ENCODE results near the gene CORIN. TPM values are rescaled to one million over a fixed set of nuclear protein-coding genes. Genes with fewer than 3 reads are reported as not detected.

Gene CORIN
- polyA plus RNA-seq, 1 donor from 2014 or later = 0.25 TPM

DNA sequence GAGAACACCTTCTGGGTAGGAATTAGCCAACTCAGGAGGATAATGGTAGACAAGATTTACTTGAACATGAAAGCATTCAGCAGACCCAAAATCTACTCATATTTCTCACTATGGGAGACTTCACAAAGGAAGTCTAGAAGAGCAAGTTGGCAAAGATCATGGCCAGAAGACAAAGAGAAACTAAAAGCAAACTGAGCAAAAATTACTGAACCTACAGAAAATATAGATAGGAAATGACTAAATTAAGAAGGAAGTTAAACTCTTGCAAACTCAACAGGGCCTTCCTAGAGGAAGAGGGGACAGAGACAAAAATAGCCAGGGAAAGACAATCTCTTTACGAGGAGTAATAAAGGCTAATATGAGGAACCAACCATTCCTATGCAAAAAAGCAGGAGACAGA, 18.7 kb downstream of the CORIN start:
- Histone ChIP-seq H3K36me3 (ENCODE audit: insufficient read depth, low read length) (no peaks in the 10 kb centered on the region), H3K4me3 (ENCODE audit: low read length) (no peak overlapping the region), H3K27ac (ENCODE audit: low read length) (no peak overlapping the region), H3K79me2 (replicated peaks; ENCODE audit: insufficient read depth, low read length) (no peaks in the 10 kb centered on the region), H2AFZ (ENCODE audit: low read depth, low read length) (no peak overlapping the region), H3K27me3 (ENCODE audit: insufficient read depth, low read depth, low read length) (no peaks in the 10 kb centered on the region), H4K20me1 (ENCODE audit: insufficient read depth) (no peaks in the 10 kb centered on the region), H3K4me2 (ENCODE audit: low read length) (no peak overlapping the region), H3K9me3 (ENCODE audit: low read length) (no peaks in the 10 kb centered on the region), H3K9me2 (ENCODE audit: insufficient read depth, low read length) (no peaks in the 10 kb centered on the region), H3F3A (ENCODE audit: insufficient read depth, low read length, poor library complexity, severe bottlenecking) (no peaks in the 10 kb centered on the region), H3K9ac (ENCODE audit: low read length) (no peak overlapping the region)
- no peak for TF ChIP-seq MXI1 (conservative IDR thresholded peaks at IDR 0.05; ENCODE audit: poor library complexity, severe bottlenecking)

GRCh38 chr4:47817275-47817674, 20.6 kb downstream of the CORIN start:
- H3K4me3 ChIP-seq (ENCODE audit: low read length) = no peak overlapping the region
- no peak overlapping the region for H3K9ac ChIP-seq (ENCODE audit: low read length)
- H3K27ac ChIP-seq (ENCODE audit: low read length) = no peak overlapping the region
- no peaks in the 10 kb centered on the region for H3K9me3 ChIP-seq (ENCODE audit: low read length)
- H4K20me1 ChIP-seq (ENCODE audit: insufficient read depth) = no peaks in the 10 kb centered on the region
- no peaks in the 10 kb centered on the region for H3K79me2 ChIP-seq (replicated peaks; ENCODE audit: insufficient read depth, low read length)
- H3K36me3 ChIP-seq (ENCODE audit: insufficient read depth, low read length) = no peaks in the 10 kb centered on the region
- no peaks in the 10 kb centered on the region for H3K9me2 ChIP-seq (ENCODE audit: insufficient read depth, low read length)
- H3K27me3 ChIP-seq (ENCODE audit: insufficient read depth, low read depth, low read length) = no peaks in the 10 kb centered on the region
- no peak for TF ChIP-seq REST (IDR thresholded peaks at IDR 0.05; ENCODE audit: borderline replicate concordance)
- TF ChIP-seq CTCF (IDR thresholded peaks at IDR 0.05; ENCODE audit: poor library complexity, severe bottlenecking) = no peak
- H2AFZ ChIP-seq (ENCODE audit: low read depth, low read length) = no peak overlapping the region
- H3F3A ChIP-seq (ENCODE audit: insufficient read depth, low read length, poor library complexity, severe bottlenecking) = no peaks in the 10 kb centered on the region
- no peak overlapping the region for H3K4me2 ChIP-seq (ENCODE audit: low read length)

DNA sequence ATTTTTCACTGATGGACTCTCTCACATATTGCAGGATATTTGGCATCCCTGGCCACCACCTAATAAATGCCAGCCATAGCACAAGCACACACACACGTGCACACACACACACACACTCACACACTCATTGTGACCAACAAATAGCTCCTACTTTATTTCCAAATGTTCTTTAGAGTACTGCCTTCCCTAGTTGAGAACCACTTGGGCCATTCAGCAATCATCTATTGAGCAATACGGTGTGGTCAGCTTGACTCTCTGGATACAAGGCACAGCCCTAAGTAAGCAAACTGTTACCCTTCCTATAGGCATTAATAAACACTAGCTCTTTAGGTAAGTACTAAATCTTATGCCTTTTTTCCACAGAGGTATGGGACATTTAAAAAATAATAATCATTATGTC, 21.1 kb downstream of the CORIN start:
- H3K27ac ChIP-seq (ENCODE audit: low read length) = no peak overlapping the region
- H3K36me3 ChIP-seq (ENCODE audit: insufficient read depth, low read length) = no peaks in the 10 kb centered on the region
- H3F3A ChIP-seq (ENCODE audit: insufficient read depth, low read length, poor library complexity, severe bottlenecking) = no peaks in the 10 kb centered on the region
- TF ChIP-seq REST (IDR thresholded peaks at IDR 0.05; ENCODE audit: borderline replicate concordance) = no peak
- H3K9ac ChIP-seq (ENCODE audit: low read length) = no peak overlapping the region
- H2AFZ ChIP-seq (ENCODE audit: low read depth, low read length) = no peak overlapping the region
- H3K9me2 ChIP-seq (ENCODE audit: insufficient read depth, low read length) = no peaks in the 10 kb centered on the region
- no peaks in the 10 kb centered on the region for H4K20me1 ChIP-seq (ENCODE audit: insufficient read depth)
- H3K4me3 ChIP-seq (ENCODE audit: low read length) = no peak overlapping the region
- no peaks in the 10 kb centered on the region for H3K9me3 ChIP-seq (ENCODE audit: low read length)
- no peaks in the 10 kb centered on the region for H3K27me3 ChIP-seq (ENCODE audit: insufficient read depth, low read depth, low read length)
- H3K79me2 ChIP-seq (replicated peaks; ENCODE audit: insufficient read depth, low read length) = no peaks in the 10 kb centered on the region
- no peak overlapping the region for H3K4me2 ChIP-seq (ENCODE audit: low read length)
